Keratinocyte (primary cell): Measurements from ENCODE around the gene MINDY4. TPM values are rescaled to one million over a fixed set of nuclear protein-coding genes. Genes with fewer than 3 reads are reported as not detected.

ENCODE experiments used
- DNase-seq: peaks from one replicate; pipeline ENCODE4 v3.0.0-alpha.2; 2011; ENCODE audit warnings: low read depth, missing footprints, low spot score
- FAIRE-seq: peaks from 2 replicates; lab custom pipeline; 2011; peaks lifted over from hg19 to GRCh38; lab: Jason Lieb, UNC
- H2AFZ ChIP-seq: 2 replicates; pipeline ENCODE4 v1.6.0; 2012; ENCODE audit warnings: low read length, control low read depth, inconsistent platforms; ENCODE audit not compliant: control insufficient read depth
- H3K27ac ChIP-seq: 2 replicates; pipeline ENCODE4 v1.5.1; 2011; ENCODE audit warnings: low read length; ENCODE audit not compliant: control insufficient read depth, insufficient read depth
- H3K27me3 ChIP-seq: 3 replicates; pipeline ENCODE4 v1.6.0; 2011; ENCODE audit warnings: low read length; ENCODE audit not compliant: control insufficient read depth, insufficient read depth; ENCODE audit errors: extremely low read depth
- H3K36me3 ChIP-seq, 2 experiments: 2 replicates in 1 of 2; 3 replicates in 1 of 2; pipeline ENCODE4 v1.5.1; 2011; ENCODE audit warnings: low read length in 2 of 2, mild to moderate bottlenecking in 1 of 2; ENCODE audit not compliant: control insufficient read depth in 2 of 2, insufficient read depth in 2 of 2; ENCODE audit errors: extremely low read depth in 1 of 2
- H3K4me1 ChIP-seq: 3 replicates; pipeline ENCODE4 v1.5.1; 2011; ENCODE audit warnings: low read length; ENCODE audit not compliant: control insufficient read depth, insufficient read depth; ENCODE audit errors: extremely low read depth
- H3K4me2 ChIP-seq: 3 replicates; pipeline ENCODE4 v1.6.0; 2011; ENCODE audit warnings: low read depth, low read length; ENCODE audit not compliant: control insufficient read depth, insufficient read depth; ENCODE audit errors: extremely low read depth
- H3K4me3 ChIP-seq, 3 experiments: fragments of 200-600 bp in 1 of 3; sonication (generic) in 1 of 3; 2 replicates in 2 of 3; 3 replicates in 1 of 3; pipeline ENCODE4 v1.5.1; 2011 to 2016; ENCODE audit warnings: low read length in 3 of 3, mild to moderate bottlenecking in 3 of 3, control low read depth in 2 of 3, inconsistent platforms in 1 of 3, low read depth in 1 of 3, mixed read lengths in 1 of 3, mixed run types in 1 of 3, moderate library complexity in 1 of 3; ENCODE audit not compliant: control insufficient read depth in 2 of 3, insufficient read depth in 2 of 3; ENCODE audit errors: extremely low read depth in 1 of 3
- H3K79me2 ChIP-seq: 2 replicates; pipeline ENCODE4 v1.6.0; 2012; ENCODE audit warnings: low read length; ENCODE audit not compliant: control insufficient read depth, insufficient read depth
- H3K9ac ChIP-seq: 3 replicates; pipeline ENCODE4 v1.6.0; 2011; ENCODE audit warnings: low read length; ENCODE audit not compliant: control insufficient read depth, insufficient read depth; ENCODE audit errors: extremely low read depth
- H3K9me1 ChIP-seq: 3 replicates; pipeline ENCODE4 v1.6.0; 2011; ENCODE audit warnings: low read length; ENCODE audit not compliant: control insufficient read depth, insufficient read depth; ENCODE audit errors: extremely low read depth
- H3K9me3 ChIP-seq: 2 replicates; pipeline ENCODE4 v1.5.1; 2012; ENCODE audit warnings: low read depth, low read length; ENCODE audit not compliant: control insufficient read depth
- H4K20me1 ChIP-seq: 3 replicates; pipeline ENCODE4 v1.6.0; 2011; ENCODE audit warnings: low read length; ENCODE audit not compliant: control insufficient read depth, insufficient read depth; ENCODE audit errors: extremely low read depth
- CTCF ChIP-seq, 3 experiments: IDR thresholded peaks in 1 of 3; conservative IDR thresholded peaks in 1 of 3; optimal IDR thresholded peaks in 1 of 3; 2 replicates in 2 of 3; 3 replicates in 1 of 3; pipeline versions ENCODE3 to v1.5.1; 2011; ENCODE audit warnings: low read length in 3 of 3, mild to moderate bottlenecking in 3 of 3, moderate library complexity in 2 of 3, control low read depth in 1 of 3, inconsistent platforms in 1 of 3; ENCODE audit not compliant: insufficient read depth in 2 of 3; ENCODE audit errors: extremely low read depth in 1 of 3
- EZH2 ChIP-seq: IDR thresholded peaks from one replicate; pipeline ENCODE4 v1.6.1; 2012; ENCODE audit warnings: inconsistent platforms, mild to moderate bottlenecking, low read length, moderate library complexity
- dilution Hi-C: fragments of 300-500 bp; cut with MboI; formaldehyde crosslinking; loops from one replicate; pipeline ENCODE4 v1.7.0; 2020; ENCODE audit warnings: low sequenced_read_pairs; ENCODE audit not compliant: extremely low pct_ligation_motif_present
- polyA plus RNA-seq, 5 experiments: library from polyadenylated mRNA; depleted of rRNA in 3 of 5; stranded (reverse) in 3 of 5; stranded (forward) in 1 of 5; unstranded in 1 of 5; fragments of >200 nt; gene quantifications; 1 replicate in 1 of 5; 2 replicates in 3 of 5; 3 replicates in 1 of 5; pipeline versions ENCODE4 v1.2.1 to v1.2.3, GENCODE V29; 2011 to 2012; ENCODE audit warnings: missing spikeins in 2 of 5, low read depth in 1 of 5, low replicate concordance in 1 of 5

MINDY4 gene
- polyA plus RNA-seq, 1 donor (not counting 4 experiments of a cell fraction or from before 2014, with no cell fraction given), result 1.5 TPM

- Histone ChIP-seq H3K79me2 (no peaks in the 10 kb centered on the region), H3K27me3 (no peaks in the 10 kb centered on the region), H3K27ac (no peak overlapping the region), H2AFZ (no peak overlapping the region), H3K36me3 (no peaks in the 10 kb centered on the region), H3K9ac (no peak overlapping the region), H3K9me1 (no peaks in the 10 kb centered on the region), H3K4me3 (no peak overlapping the region), H4K20me1 (no peaks in the 10 kb centered on the region), H3K4me2 (no peak overlapping the region), H3K9me3 (no peaks in the 10 kb centered on the region), H3K4me1 (no peaks in the 10 kb centered on the region)
- TF ChIP-seq CTCF (optimal IDR thresholded peaks at IDR 0.05 in 1 of 3, IDR thresholded peaks at IDR 0.05 in 1 of 3, conservative IDR thresholded peaks at IDR 0.05 in 1 of 3; ENCODE audit: extremely low read depth in 1 of 3, insufficient read depth in 2 of 3, low read length in 3 of 3) (no peak), EZH2 (no peak)
- DNase-seq (no peak), FAIRE-seq (no peak)
- dilution Hi-C loops, result no loop called here
These were observed 95.7 kb downstream of the MINDY4 start for GRCh38 chr7:30866939-30867338.

- Histone ChIP-seq H3K4me2 (no peak overlapping the region), H3K4me1 (no peaks in the 10 kb centered on the region), H3K9ac (no peak overlapping the region), H3K9me1 (no peaks in the 10 kb centered on the region), H3K4me3 (no peak overlapping the region), H3K9me3 (no peaks in the 10 kb centered on the region), H3K27ac (no peak overlapping the region), H3K79me2 (no peaks in the 10 kb centered on the region), H3K27me3 (no peaks in the 10 kb centered on the region), H4K20me1 (no peaks in the 10 kb centered on the region), H3K36me3 (no peaks in the 10 kb centered on the region), H2AFZ (no peak overlapping the region)
- no peak for FAIRE-seq
- DNase-seq, result no peak
- dilution Hi-C loops, result no loop called here
- TF ChIP-seq CTCF (optimal IDR thresholded peaks at IDR 0.05 in 1 of 3, IDR thresholded peaks at IDR 0.05 in 1 of 3, conservative IDR thresholded peaks at IDR 0.05 in 1 of 3; ENCODE audit: extremely low read depth in 1 of 3, insufficient read depth in 2 of 3, low read length in 3 of 3) (no peak), EZH2 (no peak)
These were observed 96.3 kb downstream of the MINDY4 start for GRCh38 chr7:30867483-30867882.
